ENCODE results near the gene SSR1.
"Not testable (repeated sequence)": the region's sequence is repeated elsewhere in the genome, so short reads cannot be mapped to it uniquely, and the experiment has no call there.

Gene SSR1

DNA sequence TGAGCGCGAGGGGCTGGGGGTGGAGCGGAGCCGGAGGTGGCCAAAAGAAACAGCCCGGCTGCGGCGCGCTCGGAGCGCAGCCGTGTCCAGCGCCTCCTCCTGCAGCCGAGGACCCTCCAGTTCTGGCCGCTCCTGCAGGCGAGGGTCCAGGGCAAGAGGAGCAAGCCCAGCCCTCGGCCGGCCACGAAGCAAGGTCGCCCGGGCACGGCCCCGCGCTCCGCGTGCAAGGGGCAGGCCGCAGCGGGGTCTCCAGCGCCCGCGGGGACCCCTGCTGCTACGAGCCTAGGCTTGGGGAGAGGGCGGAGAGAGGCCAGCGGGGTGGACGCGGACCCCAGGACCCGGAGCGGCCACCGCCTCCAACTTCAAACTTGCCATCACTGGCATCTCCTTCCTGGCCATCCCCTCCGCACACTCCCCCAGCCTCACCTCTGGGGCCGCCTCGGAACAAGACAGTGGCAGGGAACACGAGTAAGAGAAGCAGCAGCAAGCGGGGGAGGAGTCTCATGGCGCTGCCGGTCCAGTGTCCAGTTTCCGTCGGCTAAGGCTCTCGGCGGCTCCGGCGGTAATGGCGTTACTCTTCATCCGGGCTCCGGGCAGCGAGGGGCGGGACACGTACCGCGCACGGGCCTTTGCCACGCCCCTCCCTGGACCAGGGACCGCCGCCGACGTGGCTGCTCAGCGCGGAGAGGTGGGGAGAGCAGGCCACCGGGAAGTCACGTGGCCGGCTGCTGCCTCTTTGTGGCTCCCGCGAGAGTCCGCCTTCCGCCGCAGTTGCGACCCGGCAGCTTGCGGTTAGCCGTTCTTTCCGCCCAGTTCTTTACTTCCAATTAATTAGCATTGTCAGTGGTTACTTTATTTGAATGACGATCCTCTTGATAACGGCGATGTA, at the start of gene SSR1:
Gene SSR1, minus strand, starts transcription at position 584 of the 889 bp plus-strand sequence. Its CDS starts 79 bp downstream, at position 505.
- peak; percentile 94 for DNase-seq

DNA sequence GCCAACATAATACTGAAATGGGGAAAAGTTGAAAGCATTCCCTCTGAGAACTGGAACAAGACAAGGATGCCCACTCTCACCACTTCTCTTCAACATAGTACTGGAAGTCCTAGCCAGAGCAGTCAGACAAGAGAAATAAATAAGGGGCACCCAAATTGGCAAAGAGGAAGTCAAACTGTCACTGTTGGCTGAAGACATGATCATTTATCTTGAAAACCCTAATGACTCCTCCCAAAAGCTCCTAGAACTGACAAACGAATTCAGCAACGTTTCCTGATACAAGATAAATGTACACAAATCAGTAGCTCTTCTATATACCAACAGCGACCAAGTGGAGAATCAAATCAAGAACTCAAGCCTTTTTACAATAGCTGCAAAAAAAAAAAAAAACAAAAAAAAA, 38.9 kb upstream of the SSR1 start:
- not testable (repeated sequence) for DNase-seq

DNA sequence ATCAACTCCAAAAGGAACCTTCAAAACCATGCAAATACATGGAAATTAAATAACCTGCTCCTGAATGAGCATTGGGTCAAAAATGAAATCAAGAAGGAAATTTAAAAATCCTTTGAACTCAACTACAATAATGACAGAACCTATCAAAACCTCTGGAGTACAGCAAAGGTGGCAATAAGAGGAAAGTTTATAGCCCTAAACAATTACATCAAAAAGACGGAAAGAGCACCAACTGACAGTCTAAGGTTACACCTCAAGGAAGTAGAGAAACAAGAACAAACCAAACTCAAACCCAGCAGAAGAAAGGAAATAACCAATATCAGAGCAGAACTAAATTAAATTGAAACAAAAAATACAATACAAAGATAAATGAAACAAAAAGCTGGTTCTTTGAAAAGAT, 37.6 kb upstream of the SSR1 start:
- not testable (repeated sequence) for DNase-seq

DNA sequence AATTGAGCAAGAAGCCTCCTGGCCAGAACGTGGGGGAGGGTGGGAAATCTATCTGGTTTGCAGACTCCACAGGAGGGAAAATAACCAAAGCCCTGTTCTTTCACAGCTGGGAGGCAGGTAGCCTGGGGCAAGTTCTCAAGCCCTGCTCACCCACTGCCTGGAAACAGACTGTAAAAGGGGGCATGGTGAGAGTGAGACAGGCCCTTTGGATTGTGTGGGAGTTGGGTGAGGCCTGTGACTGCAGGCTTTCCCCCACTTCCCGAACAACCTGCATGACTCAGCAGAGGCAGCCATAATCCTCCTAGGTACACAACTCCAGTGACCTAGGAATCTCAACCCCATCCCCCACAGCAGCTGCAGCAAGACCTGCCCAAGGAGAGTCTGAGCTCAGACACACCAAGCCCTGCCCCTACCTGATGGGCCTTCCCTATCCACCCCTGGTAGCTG, 34.6 kb upstream of the SSR1 start:
- DNase-seq, result not testable (repeated sequence)

DNA sequence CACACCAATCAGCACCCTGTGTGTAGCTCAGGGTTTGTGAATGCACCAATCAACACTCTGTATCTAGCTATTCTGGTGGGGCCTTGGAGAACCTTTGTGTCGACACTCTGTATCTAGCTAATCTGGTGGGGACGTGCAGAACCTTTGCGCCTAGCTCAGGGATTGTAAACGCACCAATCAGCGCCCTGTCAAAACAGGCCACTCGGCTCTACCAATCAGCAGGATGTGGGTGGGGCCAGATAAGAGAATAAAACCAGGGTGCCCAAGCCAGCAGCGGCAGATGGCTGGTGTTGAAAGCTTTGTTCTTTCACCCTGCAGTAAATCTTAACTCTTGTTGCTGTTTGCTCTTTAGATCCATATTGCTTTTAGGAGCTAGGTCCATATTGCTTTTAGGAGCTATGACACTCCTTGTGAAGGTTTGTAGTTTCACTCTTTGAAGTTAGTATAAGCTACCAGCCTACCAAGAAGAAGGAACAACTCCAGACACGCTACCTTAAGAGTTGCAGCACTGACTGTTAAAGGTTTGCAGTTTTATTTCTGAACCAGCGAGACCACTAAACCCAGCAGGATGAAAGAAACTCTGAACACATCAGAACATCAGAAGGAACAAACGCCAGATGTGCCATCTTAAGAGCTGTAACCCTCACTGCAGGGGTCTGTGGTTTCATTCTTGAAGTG, 31.9 kb upstream of the SSR1 start:
- DNase-seq, result not testable (repeated sequence)

DNA sequence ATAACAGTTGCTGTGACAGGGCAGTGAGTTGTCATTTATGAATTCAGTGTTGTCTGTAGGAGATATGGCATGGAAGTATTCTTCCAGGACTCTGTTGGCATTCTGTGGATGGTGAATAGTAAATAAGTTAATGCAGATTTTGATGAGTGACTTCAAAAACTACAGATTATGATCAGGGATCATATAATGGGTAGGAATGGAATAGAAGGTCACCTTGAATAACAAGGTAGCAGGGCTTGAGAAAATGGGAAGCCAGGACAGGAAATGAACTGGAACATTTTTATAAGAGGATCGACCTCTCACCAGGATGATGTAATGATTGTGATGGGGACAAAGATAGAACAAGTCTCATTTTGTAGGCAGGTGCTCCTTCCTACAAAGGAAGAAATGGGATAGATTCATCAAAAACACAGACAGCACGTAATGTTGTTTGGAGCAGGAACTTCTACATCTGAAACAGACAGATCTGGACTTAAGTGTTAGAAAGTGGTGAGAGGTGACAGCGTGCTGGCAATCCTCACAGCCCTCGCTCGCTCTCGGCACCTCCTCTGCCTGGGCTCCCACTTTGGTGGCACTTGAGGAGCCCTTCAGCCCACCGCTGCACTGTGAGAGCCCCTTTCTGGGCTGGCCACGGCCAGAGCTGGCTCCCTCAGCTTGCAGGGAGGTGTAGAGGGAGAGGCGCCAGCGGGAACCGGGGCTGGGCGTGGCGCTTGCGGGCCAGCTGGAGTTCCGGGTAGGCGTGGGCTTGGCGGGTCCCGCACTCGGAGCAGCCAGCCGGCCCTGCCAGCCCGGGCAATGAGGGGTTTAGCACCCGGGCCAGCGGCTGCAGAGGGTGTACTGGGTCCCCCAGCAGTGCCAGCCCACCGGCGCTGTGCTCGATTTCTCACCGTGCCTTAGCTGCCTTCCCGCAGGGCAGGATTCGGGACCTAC, 30.8 kb upstream of the SSR1 start:
- DNase-seq, result no peak

DNA sequence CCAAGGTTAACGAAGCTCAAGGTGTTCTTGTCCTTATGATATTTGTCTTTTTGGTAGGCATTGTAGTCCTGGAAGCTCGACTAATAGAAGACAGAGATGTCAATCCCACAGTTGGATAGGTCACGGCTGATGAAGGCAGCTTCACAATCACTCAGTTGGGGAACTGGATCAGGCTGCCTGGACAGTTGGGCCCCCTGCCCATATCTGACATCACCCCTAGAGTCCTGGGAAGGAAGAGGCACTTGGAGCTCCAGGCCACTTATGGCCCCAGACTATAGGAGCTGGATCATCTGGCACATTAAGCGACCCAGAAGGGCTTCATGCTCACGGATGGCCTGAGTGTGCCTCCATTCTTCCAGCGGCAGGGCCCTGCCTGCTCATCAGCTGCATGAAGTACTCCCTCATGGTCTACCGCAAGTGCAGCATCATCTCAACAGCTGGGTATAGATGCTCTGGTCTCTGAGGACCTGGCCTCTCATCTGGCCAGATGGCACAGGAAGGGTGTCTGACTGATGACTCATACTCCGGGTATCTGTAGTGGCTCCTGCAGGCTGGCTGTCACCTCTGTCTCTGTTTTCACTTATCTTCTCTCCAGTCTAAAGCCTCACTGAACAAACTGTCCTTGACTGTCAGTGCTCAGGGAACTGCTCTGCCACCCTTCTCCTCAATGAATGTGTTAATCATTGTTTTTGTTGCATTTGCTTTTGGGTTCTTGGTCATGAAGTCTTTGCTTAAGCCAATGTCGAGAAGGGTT, 29.2 kb upstream of the SSR1 start:
- no peak for DNase-seq

DNA sequence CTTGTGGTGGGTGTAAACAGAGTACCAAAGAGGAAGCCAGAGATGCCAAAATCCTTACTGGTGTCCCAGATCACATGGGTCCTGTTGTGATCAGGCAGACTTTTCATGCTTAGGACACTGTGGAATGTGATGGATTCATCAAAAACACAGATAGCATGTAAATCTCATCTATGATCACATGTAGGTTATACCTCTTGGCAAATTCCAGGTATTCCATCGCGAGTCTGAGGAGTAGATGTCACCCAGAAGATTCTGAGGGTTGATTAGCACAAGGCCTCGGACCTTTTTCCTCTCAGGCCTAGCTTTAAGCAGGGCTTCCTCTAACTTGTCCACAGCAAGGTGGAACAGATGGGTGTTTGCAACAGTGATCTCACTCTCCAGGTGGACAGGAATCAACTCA, 28.3 kb upstream of the SSR1 start:
- no peak for DNase-seq

DNA sequence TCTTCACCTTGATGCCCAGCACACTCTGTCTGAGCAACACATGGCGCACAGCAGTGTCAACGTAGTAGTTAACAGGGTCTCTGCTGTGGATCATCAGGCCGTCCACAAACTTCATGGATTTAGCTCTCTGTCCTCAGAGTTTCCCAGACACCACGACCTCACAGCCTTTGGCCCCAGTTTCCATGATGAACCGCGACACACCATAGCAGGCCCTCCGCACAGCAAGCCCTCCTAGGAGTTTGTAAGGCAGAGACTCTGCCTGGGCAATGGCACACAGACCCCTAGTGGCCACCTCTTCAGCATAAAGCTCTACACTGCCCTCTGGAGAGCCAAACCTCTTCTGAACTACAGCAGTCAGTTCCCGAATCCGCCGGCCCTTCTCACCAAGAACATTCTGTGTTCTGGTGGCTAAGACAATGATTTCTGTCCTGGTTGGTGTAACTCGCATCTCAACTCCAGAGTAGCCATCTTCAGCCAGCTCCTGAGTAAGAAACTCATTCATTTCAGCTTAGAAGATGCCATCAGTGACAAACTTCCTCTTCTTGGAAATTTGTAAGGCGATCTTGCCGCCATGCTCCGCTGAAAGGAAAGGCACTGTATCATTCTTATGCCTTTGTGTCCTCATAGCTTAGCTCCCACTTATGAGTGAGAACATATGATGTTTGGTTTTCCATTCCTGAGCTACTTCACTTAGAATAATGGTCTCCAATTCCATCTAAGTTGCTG, 26.2 kb upstream of the SSR1 start:
- not testable (repeated sequence) for DNase-seq

DNA sequence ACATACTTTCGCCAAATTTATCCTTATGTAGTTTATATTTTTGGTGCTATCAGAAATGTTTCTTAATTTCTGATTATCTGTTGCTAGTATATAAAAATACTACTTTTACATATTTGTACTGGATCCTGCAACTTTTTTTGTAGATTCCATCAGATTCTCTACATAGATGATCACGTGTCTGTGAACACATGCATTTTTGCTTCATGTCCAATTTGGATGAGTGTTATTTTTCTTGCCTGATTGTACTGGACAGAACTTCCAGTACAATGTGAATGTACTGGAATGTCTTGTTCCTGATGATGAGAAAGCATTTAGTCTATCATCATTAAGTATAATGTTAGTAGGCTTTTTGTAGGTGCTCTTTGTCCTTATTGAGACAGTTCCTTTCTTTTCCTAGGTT, 25.0 kb upstream of the SSR1 start:
- DNase-seq, result no peak

DNA sequence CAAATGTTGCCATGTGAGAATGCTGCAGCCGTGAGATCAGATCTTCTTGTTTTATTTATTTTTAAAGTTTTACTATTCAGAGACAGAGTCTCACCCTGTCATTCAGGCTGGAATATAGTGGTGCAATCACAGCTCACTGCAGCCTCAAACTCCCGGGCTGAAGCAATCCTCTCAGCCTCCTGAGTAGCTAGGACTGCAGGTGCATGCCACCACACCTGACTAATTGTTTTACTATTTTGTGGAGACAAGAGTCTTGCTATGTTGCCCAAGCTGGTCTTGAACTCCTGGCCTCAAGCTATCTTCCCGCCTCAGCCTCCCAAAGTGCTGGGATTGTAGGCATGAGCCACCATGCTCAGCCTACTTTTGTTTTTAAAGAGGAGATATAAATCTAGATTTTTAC, 22.5 kb upstream of the SSR1 start:
- no peak for DNase-seq

DNA sequence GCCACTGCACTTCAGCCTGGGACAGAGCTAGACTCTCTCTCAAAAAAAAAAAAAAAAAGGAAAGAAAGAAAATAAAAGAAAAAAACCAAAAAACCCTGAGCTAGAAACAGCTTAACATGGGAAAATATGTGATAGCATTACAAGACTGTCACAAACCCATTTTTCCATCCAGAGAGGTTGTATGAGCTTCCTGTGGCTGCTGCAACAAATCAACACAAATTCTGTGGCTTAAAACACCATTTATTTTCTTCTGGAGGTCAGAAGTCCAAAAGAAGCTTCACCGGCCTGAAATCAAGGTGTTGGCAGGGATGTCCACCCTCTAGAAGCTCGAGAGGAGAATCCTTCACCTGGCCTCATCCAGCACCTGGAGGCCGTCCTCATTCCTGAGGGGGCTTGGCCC, 21.7 kb upstream of the SSR1 start:
- no peak for DNase-seq

DNA sequence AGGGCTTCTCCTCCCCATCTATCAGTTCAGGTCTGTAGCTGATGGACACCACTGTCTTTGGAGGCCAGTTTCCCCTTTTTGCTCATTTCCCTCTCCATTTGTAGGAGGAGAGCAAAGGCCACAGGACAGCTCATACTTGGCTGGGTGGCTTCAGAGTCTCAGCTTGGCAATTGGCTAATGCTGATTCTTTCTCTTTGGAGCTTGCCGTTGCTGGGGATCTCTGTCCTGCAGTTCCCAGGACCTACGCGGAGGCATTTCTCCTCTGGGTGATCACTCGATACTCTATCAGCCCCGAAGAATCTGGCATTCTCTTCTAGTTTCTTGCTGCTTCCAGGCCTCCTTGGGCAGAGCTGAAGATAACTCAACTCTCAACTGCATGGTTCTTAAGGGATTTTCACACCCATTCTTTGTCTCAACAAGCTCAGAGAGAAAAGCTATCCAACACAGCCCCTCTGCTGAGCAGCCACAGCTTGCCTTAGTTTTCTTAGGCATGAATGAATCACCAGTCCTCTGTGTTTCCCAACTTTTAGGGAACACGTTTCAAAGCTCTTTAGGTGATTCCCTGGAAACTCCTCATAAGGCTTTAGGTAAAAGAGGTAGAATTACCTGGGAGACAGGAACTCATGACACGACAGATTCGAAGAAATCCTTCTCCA, 19.2 kb upstream of the SSR1 start:
- no peak for DNase-seq

DNA sequence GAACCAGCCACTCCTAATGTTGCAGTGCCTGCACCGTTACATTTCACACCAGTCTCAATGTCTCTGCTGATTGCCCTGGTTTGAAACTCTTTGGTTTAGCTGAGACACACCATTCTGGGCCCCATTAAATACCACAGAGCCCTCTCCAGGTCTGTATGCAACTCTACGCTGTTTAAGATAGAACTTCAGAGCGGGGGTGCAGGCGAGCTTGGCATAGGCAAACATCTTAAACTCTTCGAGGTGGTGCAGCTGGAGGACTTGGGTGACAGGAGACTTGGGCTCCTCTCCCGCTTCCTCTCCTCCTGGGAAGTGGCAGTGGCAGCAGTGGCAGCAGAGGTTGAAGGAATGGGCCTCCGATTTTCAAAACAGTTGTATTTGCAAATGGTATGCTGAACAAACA, 18.5 kb upstream of the SSR1 start:
- DNase-seq, result no peak

DNA sequence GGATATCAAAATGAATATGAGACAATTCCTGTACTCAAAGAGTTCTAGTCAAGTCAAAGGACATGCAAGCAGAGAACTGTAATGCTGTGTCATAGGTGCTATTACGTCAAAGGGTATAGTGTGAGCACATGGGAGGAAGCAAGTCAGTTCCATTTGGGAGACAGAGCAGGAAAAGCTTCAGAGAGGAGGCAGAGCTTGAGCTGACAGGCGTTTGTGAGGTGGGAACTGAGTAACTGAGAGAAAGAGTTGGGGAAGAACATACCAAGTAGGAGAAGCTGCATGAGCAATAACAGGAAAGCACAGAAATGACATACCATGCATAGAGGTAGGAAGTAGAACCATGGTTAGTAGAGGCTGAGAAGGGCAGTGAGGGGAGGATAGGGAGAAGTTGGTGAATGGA, 15.2 kb upstream of the SSR1 start:
- no peak for DNase-seq

DNA sequence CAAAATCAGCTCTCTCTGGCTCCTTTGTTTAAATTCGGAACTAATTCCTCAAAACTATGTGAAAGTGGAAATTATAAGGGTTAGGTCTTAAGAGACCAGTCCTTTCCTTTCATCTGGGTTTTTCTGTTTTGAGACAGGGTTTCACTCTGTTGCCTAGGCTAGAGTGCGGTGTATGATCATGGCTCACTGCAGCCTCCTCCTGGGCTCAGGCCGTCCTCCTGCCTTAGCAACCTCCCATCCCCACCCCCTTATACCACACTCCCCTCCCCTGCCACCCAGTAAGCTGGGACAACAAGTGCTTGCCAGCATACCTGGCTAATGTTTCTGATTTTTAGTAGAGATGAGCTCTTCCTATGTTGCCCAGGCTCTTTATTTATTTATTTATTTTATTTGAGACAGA, 12.8 kb upstream of the SSR1 start:
- DNase-seq, result no peak

DNA sequence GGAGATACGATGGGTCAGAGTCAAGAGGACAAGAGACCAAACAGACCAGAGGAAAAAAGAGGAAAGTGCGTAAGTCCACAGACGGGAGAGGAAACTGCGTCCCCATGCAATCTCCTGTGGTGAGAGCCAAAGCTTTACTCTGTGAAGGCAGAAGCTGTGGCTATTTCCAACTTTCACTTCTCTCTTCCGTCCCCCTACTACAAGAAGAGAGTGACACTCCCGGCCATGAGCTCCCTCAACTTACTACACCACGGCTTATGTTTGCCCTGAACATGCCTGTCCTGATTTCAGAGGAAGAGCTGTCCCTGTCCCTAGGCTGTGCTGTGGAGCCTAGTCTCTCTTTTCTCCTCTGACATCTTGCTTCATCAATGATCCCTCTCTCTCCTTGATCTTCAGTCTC, 11.5 kb upstream of the SSR1 start:
- DNase-seq, result no peak

DNA sequence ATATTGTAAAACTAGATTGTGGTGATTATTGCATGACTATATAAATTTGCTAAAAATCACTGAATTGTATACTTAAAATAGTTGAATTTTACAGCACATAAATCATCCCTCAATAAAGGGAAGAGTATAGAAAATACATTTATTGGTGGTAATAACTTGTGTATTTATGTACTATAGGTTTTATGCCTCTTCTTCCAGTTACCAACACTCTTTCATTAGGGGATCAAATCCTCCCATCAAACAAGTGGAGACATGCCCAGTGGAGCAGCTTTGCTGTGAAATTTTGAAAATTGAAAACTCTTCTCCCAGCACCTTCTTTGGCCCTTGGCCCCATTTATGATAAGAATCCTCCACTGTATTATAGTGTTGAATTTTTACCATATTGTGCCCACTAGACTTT, 10.1 kb upstream of the SSR1 start:
- no peak for DNase-seq

DNA sequence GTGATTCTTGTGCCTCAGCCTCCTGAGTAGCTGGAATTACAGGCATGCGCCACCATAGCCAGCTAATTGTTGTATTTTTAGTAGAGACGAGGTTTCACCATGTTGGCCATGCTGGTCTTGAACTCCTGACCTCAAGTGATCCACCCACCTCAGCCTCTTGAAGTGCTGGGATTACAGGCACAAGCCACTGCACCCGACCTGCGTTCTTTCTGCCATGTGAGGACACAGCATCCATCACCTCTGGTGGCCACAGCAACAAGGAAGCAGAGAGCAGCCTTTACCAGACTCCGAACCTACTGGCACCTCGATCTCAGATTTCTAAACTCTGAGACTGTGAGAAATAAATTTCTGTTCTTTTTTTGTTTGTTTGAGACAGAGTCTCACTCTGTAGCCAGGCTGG, 8.9 kb upstream of the SSR1 start:
- DNase-seq, result not testable (repeated sequence)

DNA sequence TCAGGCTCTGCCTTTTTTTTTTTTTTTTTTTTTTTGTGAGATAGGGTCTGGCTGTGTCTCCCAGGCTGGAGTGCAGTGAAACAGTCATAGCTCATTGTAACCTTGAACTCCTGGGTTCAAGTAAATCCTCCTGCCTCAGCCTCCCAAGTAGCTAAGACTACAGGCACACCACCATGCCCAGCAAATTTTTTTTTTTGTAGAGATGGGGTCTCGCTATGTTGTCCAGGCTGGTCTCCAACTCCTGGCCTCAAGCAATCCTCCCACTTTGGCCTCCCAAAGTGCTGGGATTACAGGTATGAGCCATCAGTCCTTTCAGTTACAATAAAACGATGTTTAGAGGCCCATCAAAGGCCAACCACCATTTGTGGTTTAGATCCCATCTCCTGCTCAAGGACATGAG, 6.4 kb upstream of the SSR1 start:
- DNase-seq, result not testable (repeated sequence)

DNA sequence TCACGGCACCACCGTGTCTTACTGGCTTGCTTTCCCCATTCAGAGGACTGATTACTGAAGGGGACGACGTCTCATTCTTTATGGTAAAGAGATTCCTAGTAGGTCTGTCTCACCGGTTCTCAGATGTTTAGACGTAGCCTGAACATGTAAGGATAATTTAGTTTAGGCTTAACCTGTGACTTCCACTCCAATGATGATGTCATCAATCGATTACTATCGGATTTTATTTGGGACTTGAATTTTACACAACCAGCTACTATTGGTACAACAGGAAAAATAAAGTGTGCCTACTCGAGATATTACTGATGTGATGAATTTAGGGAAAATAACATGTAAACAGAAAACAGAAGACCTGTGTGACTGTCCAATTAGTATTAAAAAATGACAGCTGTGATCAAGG, 4.5 kb upstream of the SSR1 start:
- no peak for DNase-seq
